Measurements from ENCODE around the gene APOH. TPM values are rescaled to one million over a fixed set of nuclear protein-coding genes. Genes with fewer than 3 reads are reported as not detected.

Gene APOH
- total and polyA plus RNA-seq, 2 of the 13 experiments (the other 11 are each of a cell fraction or from before 2014, with no cell fraction given) = 4,846 to 5,748 TPM

DNA sequence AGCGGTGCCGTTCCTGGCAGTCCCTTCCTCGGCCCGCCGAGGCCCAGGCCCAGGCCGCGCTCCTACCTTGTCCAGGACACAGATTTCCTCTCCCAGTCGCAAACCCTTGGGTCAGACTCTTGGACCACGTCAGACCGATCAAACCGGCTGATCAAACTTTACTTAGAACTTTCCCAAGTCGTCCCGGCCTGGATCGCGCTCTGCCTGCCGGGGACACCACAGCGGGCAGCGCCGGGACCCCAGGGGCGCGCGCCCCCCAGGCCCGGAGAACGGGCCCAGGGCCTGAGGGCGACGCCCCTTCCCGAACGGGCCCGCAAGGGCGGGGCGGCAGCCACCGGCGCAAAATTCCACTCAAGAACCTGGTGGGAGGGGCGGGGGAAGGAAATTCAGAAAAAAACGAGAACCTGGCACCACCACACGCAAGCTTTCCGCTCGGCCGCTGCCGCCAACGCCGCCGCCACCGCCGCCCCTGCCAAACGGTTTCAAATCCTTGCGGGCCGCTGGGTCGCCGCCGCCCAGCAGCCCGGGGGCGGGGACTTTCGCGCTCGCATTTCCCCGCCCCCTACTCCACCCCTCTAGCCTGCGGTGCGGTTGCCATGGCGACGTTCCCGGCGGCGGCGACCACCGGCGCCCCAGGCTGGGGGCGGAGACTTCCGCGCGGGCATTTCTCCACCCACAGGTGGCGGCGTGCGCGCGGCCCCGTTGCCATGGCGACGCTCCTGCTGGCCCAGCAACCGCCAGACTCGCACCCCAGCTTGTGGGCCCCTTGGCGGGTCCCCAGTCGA lies 37.4 kb downstream of the APOH start, which contains the start of gene CEP112 (continued):
- TF ChIP-seq, protein P1, sequence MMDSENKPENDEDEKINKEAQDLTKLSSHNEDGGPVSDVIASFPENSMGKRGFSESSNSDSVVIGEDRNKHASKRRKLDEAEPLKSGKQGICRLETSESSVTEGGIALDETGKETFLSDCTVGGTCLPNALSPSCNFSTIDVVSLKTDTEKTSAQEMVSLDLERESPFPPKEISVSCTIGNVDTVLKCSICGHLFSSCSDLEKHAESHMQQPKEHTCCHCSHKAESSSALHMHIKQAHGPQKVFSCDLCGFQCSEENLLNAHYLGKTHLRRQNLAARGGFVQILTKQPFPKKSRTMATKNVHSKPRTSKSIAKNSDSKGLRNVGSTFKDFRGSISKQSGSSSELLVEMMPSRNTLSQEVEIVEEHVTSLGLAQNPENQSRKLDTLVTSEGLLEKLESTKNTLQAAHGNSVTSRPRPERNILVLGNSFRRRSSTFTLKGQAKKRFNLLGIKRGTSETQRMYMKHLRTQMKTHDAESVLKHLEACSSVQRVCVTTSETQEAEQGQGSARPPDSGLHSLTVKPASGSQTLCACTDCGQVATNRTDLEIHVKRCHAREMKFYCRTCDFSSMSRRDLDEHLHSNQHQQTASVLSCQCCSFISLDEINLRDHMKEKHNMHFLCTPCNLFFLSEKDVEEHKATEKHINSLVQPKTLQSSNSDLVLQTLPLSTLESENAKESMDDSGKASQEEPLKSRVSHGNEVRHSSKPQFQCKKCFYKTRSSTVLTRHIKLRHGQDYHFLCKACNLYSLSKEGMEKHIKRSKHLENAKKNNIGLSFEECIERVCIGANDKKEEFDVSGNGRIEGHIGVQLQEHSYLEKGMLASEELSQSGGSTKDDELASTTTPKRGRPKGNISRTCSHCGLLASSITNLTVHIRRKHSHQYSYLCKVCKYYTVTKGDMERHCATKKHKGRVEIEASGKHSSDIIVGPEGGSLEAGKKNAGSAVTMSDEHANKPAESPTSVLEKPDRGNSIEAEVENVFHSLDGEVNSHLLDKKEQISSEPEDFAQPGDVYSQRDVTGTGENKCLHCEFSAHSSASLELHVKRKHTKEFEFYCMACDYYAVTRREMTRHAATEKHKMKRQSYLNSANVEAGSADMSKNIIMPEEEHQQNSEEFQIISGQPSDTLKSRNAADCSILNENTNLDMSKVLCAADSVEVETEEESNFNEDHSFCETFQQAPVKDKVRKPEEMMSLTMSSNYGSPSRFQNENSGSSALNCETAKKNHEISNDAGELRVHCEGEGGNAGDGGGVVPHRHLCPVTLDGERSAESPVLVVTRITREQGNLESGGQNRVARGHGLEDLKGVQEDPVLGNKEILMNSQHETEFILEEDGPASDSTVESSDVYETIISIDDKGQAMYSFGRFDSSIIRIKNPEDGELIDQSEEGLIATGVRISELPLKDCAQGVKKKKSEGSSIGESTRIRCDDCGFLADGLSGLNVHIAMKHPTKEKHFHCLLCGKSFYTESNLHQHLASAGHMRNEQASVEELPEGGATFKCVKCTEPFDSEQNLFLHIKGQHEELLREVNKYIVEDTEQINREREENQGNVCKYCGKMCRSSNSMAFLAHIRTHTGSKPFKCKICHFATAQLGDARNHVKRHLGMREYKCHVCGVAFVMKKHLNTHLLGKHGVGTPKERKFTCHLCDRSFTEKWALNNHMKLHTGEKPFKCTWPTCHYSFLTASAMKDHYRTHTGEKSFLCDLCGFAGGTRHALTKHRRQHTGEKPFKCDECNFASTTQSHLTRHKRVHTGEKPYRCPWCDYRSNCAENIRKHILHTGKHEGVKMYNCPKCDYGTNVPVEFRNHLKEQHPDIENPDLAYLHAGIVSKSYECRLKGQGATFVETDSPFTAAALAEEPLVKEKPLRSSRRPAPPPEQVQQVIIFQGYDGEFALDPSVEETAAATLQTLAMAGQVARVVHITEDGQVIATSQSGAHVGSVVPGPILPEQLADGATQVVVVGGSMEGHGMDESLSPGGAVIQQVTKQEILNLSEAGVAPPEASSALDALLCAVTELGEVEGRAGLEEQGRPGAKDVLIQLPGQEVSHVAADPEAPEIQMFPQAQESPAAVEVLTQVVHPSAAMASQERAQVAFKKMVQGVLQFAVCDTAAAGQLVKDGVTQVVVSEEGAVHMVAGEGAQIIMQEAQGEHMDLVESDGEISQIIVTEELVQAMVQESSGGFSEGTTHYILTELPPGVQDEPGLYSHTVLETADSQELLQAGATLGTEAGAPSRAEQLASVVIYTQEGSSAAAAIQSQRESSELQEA (CRISPR knock-in tag; IDR thresholded peaks at IDR 0.05; ENCODE audit: not compliant biosample characterization) = peak; percentile 79
- TF ChIP-seq, protein P2, sequence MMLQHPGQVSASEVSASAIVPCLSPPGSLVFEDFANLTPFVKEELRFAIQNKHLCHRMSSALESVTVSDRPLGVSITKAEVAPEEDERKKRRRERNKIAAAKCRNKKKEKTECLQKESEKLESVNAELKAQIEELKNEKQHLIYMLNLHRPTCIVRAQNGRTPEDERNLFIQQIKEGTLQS (CRISPR knock-in tag; IDR thresholded peaks at IDR 0.05) = no peak
- TF ChIP-seq, protein P3, sequence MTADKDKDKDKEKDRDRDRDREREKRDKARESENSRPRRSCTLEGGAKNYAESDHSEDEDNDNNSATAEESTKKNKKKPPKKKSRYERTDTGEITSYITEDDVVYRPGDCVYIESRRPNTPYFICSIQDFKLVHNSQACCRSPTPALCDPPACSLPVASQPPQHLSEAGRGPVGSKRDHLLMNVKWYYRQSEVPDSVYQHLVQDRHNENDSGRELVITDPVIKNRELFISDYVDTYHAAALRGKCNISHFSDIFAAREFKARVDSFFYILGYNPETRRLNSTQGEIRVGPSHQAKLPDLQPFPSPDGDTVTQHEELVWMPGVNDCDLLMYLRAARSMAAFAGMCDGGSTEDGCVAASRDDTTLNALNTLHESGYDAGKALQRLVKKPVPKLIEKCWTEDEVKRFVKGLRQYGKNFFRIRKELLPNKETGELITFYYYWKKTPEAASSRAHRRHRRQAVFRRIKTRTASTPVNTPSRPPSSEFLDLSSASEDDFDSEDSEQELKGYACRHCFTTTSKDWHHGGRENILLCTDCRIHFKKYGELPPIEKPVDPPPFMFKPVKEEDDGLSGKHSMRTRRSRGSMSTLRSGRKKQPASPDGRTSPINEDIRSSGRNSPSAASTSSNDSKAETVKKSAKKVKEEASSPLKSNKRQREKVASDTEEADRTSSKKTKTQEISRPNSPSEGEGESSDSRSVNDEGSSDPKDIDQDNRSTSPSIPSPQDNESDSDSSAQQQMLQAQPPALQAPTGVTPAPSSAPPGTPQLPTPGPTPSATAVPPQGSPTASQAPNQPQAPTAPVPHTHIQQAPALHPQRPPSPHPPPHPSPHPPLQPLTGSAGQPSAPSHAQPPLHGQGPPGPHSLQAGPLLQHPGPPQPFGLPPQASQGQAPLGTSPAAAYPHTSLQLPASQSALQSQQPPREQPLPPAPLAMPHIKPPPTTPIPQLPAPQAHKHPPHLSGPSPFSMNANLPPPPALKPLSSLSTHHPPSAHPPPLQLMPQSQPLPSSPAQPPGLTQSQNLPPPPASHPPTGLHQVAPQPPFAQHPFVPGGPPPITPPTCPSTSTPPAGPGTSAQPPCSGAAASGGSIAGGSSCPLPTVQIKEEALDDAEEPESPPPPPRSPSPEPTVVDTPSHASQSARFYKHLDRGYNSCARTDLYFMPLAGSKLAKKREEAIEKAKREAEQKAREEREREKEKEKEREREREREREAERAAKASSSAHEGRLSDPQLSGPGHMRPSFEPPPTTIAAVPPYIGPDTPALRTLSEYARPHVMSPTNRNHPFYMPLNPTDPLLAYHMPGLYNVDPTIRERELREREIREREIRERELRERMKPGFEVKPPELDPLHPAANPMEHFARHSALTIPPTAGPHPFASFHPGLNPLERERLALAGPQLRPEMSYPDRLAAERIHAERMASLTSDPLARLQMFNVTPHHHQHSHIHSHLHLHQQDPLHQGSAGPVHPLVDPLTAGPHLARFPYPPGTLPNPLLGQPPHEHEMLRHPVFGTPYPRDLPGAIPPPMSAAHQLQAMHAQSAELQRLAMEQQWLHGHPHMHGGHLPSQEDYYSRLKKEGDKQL (CRISPR knock-in tag; IDR thresholded peaks at IDR 0.05; ENCODE audit: low read depth) = no peak; the same call in 1 of the 2 replicates
- TF ChIP-seq, protein P4, sequence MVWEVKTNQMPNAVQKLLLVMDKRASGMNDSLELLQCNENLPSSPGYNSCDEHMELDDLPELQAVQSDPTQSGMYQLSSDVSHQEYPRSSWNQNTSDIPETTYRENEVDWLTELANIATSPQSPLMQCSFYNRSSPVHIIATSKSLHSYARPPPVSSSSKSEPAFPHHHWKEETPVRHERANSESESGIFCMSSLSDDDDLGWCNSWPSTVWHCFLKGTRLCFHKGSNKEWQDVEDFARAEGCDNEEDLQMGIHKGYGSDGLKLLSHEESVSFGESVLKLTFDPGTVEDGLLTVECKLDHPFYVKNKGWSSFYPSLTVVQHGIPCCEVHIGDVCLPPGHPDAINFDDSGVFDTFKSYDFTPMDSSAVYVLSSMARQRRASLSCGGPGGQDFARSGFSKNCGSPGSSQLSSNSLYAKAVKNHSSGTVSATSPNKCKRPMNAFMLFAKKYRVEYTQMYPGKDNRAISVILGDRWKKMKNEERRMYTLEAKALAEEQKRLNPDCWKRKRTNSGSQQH (CRISPR knock-in tag; IDR thresholded peaks at IDR 0.05; ENCODE audit: low read depth) = no peak; the same call in 1 of the 2 replicates
- TF ChIP-seq ZNF232 (CRISPR knock-in tag; IDR thresholded peaks at IDR 0.05; ENCODE audit: borderline replicate concordance) (peak; percentile 42; the same call in 1 of the 2 replicates), CBX1 (IDR thresholded peaks at IDR 0.05; ENCODE audit: low read depth) (no peak), SOX5 (CRISPR knock-in tag; IDR thresholded peaks at IDR 0.05; ENCODE audit: borderline replicate concordance) (0 out of 2 replicates have a peak, but pooled peaks have one; percentile 18), ZBTB1 (CRISPR knock-in tag; IDR thresholded peaks at IDR 0.05; ENCODE audit: borderline replicate concordance) (no peak), CBFB (CRISPR knock-in tag; IDR thresholded peaks at IDR 0.05) (peak; percentile 53; the same call in 1 of the 2 replicates), SIN3B (IDR thresholded peaks at IDR 0.05; ENCODE audit: low read length) (no peak)
- TF ChIP-seq, protein P5, sequence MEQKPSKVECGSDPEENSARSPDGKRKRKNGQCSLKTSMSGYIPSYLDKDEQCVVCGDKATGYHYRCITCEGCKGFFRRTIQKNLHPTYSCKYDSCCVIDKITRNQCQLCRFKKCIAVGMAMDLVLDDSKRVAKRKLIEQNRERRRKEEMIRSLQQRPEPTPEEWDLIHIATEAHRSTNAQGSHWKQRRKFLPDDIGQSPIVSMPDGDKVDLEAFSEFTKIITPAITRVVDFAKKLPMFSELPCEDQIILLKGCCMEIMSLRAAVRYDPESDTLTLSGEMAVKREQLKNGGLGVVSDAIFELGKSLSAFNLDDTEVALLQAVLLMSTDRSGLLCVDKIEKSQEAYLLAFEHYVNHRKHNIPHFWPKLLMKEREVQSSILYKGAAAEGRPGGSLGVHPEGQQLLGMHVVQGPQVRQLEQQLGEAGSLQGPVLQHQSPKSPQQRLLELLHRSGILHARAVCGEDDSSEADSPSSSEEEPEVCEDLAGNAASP (CRISPR knock-in tag; IDR thresholded peaks at IDR 0.05; ENCODE audit: borderline replicate concordance) = no peak

Measured in HepG2 (cell line).